ENCODE measurements around the gene SH3D21. TPM values are rescaled to one million over a fixed set of nuclear protein-coding genes. Genes with fewer than 3 reads are reported as not detected.

The SH3D21 gene
- polyA plus RNA-seq, 2 donors, result 3.9 to 15.6 TPM

GRCh38 chr1:36324353-36324703 lies 18.2 kb downstream of the SH3D21 start:
- 28 to 32% methylated on average over 9 of the region's 9 CpGs for WGBS, 2 donors
- no peaks in the 10 kb centered on the region for H3K9me3 ChIP-seq (ENCODE audit: control insufficient read depth in 2 of 2, insufficient read depth in 1 of 2, low read depth in 1 of 2, low read length in 1 of 2)
- H3K27me3 ChIP-seq (ENCODE audit: control insufficient read depth in 1 of 2, insufficient read depth in 2 of 2, low read length in 2 of 2), result no peaks in the 10 kb centered on the region
- peaks cover 8 to 27% of the 10 kb centered on the region in 2 donors for H3K4me1 ChIP-seq (ENCODE audit: control insufficient read depth in 2 of 2, insufficient read depth in 2 of 2, low read length in 1 of 2)
- H3K36me3 ChIP-seq (ENCODE audit: control insufficient read depth in 2 of 2, insufficient read depth in 2 of 2, low read length in 1 of 2), result peaks cover 0 to 1% of the 10 kb centered on the region in 2 donors
- H3K4me3 ChIP-seq (ENCODE audit: low read depth in 1 of 2, low read length in 2 of 2), result no peak overlapping the region
- peak overlapping the region in 1 of 2 donors; percentile 79 for H3K27ac ChIP-seq (ENCODE audit: low read depth in 2 of 2, low read length in 1 of 2)

GRCh38 chr1:36326499-36326898 lies 20.3 kb downstream of the SH3D21 start:
- Histone ChIP-seq H3K4me3 (ENCODE audit: low read depth in 1 of 2, low read length in 2 of 2) (no peak overlapping the region), H3K27me3 (ENCODE audit: control insufficient read depth in 1 of 2, insufficient read depth in 2 of 2, low read length in 2 of 2) (no peaks in the 10 kb centered on the region), H3K27ac (ENCODE audit: low read depth in 2 of 2, low read length in 1 of 2) (no peak overlapping the region), H3K9me3 (ENCODE audit: control insufficient read depth in 2 of 2, insufficient read depth in 1 of 2, low read depth in 1 of 2, low read length in 1 of 2) (no peaks in the 10 kb centered on the region), H3K36me3 (ENCODE audit: control insufficient read depth in 2 of 2, insufficient read depth in 2 of 2, low read length in 1 of 2) (peaks cover 0 to 1% of the 10 kb centered on the region in 2 donors), H3K4me1 (ENCODE audit: control insufficient read depth in 2 of 2, insufficient read depth in 2 of 2, low read length in 1 of 2) (peaks cover 5 to 20% of the 10 kb centered on the region in 2 donors)
- WGBS, 2 donors, result 46 to 52% methylated on average over 6 of the region's 6 CpGs

GRCh38 chr1:36327421-36328087 lies 21.4 kb downstream of the SH3D21 start:
- H3K4me3 ChIP-seq (ENCODE audit: low read depth in 1 of 2, low read length in 2 of 2), result no peak overlapping the region

GRCh38 chr1:36328088-36328480 lies 21.9 kb downstream of the SH3D21 start:
- H3K9me3 ChIP-seq (ENCODE audit: control insufficient read depth in 2 of 2, insufficient read depth in 1 of 2, low read depth in 1 of 2, low read length in 1 of 2), result no peaks in the 10 kb centered on the region
- H3K4me3 ChIP-seq (ENCODE audit: low read depth in 1 of 2, low read length in 2 of 2), result no peak overlapping the region
- no peaks in the 10 kb centered on the region for H3K27me3 ChIP-seq (ENCODE audit: control insufficient read depth in 1 of 2, insufficient read depth in 2 of 2, low read length in 2 of 2)
- no peak overlapping the region for H3K27ac ChIP-seq (ENCODE audit: low read depth in 2 of 2, low read length in 1 of 2)
- no peaks in the 10 kb centered on the region for H3K36me3 ChIP-seq (ENCODE audit: control insufficient read depth in 2 of 2, insufficient read depth in 2 of 2, low read length in 1 of 2)
- WGBS, 2 donors, result 84 to 90% methylated on average over 6 of the region's 6 CpGs
- H3K4me1 ChIP-seq (ENCODE audit: control insufficient read depth in 2 of 2, insufficient read depth in 2 of 2, low read length in 1 of 2), result peaks cover under 1 to 14% of the 10 kb centered on the region in 2 donors

More at GRCh38 chr1:36327421-36328087, 21.4 kb downstream of the SH3D21 start:
- no peaks in the 10 kb centered on the region for H3K9me3 ChIP-seq (ENCODE audit: control insufficient read depth in 2 of 2, insufficient read depth in 1 of 2, low read depth in 1 of 2, low read length in 1 of 2)
- no peak overlapping the region for H3K27ac ChIP-seq (ENCODE audit: low read depth in 2 of 2, low read length in 1 of 2)
- WGBS, 2 donors, result 75 to 81% methylated on average over 8 to 9 of the region's 9 CpGs
- no peaks in the 10 kb centered on the region for H3K36me3 ChIP-seq (ENCODE audit: control insufficient read depth in 2 of 2, insufficient read depth in 2 of 2, low read length in 1 of 2)
- H3K27me3 ChIP-seq (ENCODE audit: control insufficient read depth in 1 of 2, insufficient read depth in 2 of 2, low read length in 2 of 2), result no peaks in the 10 kb centered on the region
- H3K4me1 ChIP-seq (ENCODE audit: control insufficient read depth in 2 of 2, insufficient read depth in 2 of 2, low read length in 1 of 2), result peaks cover 4 to 17% of the 10 kb centered on the region in 2 donors

GRCh38 chr1:36328713-36329112 lies 22.5 kb downstream of the SH3D21 start:
- H3K9me3 ChIP-seq (ENCODE audit: control insufficient read depth in 2 of 2, insufficient read depth in 1 of 2, low read depth in 1 of 2, low read length in 1 of 2), result no peaks in the 10 kb centered on the region
- whole genome bisulfite sequencing, 2 donors, result 64 to 70% methylated on average over 6 of the region's 6 CpGs
- no peak overlapping the region for H3K4me3 ChIP-seq (ENCODE audit: low read depth in 1 of 2, low read length in 2 of 2)
- H3K27me3 ChIP-seq (ENCODE audit: control insufficient read depth in 1 of 2, insufficient read depth in 2 of 2, low read length in 2 of 2), result no peaks in the 10 kb centered on the region
- H3K4me1 ChIP-seq (ENCODE audit: control insufficient read depth in 2 of 2, insufficient read depth in 2 of 2, low read length in 1 of 2), result peaks cover 0 to 14% of the 10 kb centered on the region in 2 donors
- H3K27ac ChIP-seq (ENCODE audit: low read depth in 2 of 2, low read length in 1 of 2), result no peak overlapping the region
- no peaks in the 10 kb centered on the region for H3K36me3 ChIP-seq (ENCODE audit: control insufficient read depth in 2 of 2, insufficient read depth in 2 of 2, low read length in 1 of 2)

- 86 to 90% methylated on average over 9 of the region's 9 CpGs for WGBS, 2 donors
Observed at GRCh38 chr1:36329817-36330216, 23.6 kb downstream of the SH3D21 start.

GRCh38 chr1:36330940-36331339 lies 24.8 kb downstream of the SH3D21 start:
- 92% methylated on average over 15 of the region's 15 CpGs for WGBS, 2 donors

More at GRCh38 chr1:36329817-36330216, 23.6 kb downstream of the SH3D21 start:
- H3K27me3 ChIP-seq (ENCODE audit: control insufficient read depth in 1 of 2, insufficient read depth in 2 of 2, low read length in 2 of 2), result no peaks in the 10 kb centered on the region
- no peak overlapping the region for H3K27ac ChIP-seq (ENCODE audit: low read depth in 2 of 2, low read length in 1 of 2)
- no peaks in the 10 kb centered on the region for H3K9me3 ChIP-seq (ENCODE audit: control insufficient read depth in 2 of 2, insufficient read depth in 1 of 2, low read depth in 1 of 2, low read length in 1 of 2)
- H3K4me3 ChIP-seq (ENCODE audit: low read depth in 1 of 2, low read length in 2 of 2), result no peak overlapping the region
- H3K4me1 ChIP-seq (ENCODE audit: control insufficient read depth in 2 of 2, insufficient read depth in 2 of 2, low read length in 1 of 2), result peaks cover 0 to 6% of the 10 kb centered on the region in 2 donors
- no peaks in the 10 kb centered on the region for H3K36me3 ChIP-seq (ENCODE audit: control insufficient read depth in 2 of 2, insufficient read depth in 2 of 2, low read length in 1 of 2)

GRCh38 chr1:36337830-36338229 lies 31.7 kb downstream of the SH3D21 start:
- H3K4me3 ChIP-seq (ENCODE audit: low read depth in 1 of 2, low read length in 2 of 2), result no peak overlapping the region
- H3K36me3 ChIP-seq (ENCODE audit: control insufficient read depth in 2 of 2, insufficient read depth in 2 of 2, low read length in 1 of 2), result peaks cover 2 to 31% of the 10 kb centered on the region in 2 donors
- 74 to 88% methylated on average over 6 of the region's 6 CpGs for WGBS, 2 donors
- no peaks in the 10 kb centered on the region for H3K9me3 ChIP-seq (ENCODE audit: control insufficient read depth in 2 of 2, insufficient read depth in 1 of 2, low read depth in 1 of 2, low read length in 1 of 2)
- H3K27ac ChIP-seq (ENCODE audit: low read depth in 2 of 2, low read length in 1 of 2), result no peak overlapping the region
- H3K4me1 ChIP-seq (ENCODE audit: control insufficient read depth in 2 of 2, insufficient read depth in 2 of 2, low read length in 1 of 2), result peaks cover 0 to 2% of the 10 kb centered on the region in 2 donors
- H3K27me3 ChIP-seq (ENCODE audit: control insufficient read depth in 1 of 2, insufficient read depth in 2 of 2, low read length in 2 of 2), result no peaks in the 10 kb centered on the region

More at GRCh38 chr1:36330940-36331339, 24.8 kb downstream of the SH3D21 start:
- no peaks in the 10 kb centered on the region for H3K9me3 ChIP-seq (ENCODE audit: control insufficient read depth in 2 of 2, insufficient read depth in 1 of 2, low read depth in 1 of 2, low read length in 1 of 2)
- no peak overlapping the region for H3K27ac ChIP-seq (ENCODE audit: low read depth in 2 of 2, low read length in 1 of 2)
- H3K4me1 ChIP-seq (ENCODE audit: control insufficient read depth in 2 of 2, insufficient read depth in 2 of 2, low read length in 1 of 2), result peaks cover 0 to 6% of the 10 kb centered on the region in 2 donors
- H3K36me3 ChIP-seq (ENCODE audit: control insufficient read depth in 2 of 2, insufficient read depth in 2 of 2, low read length in 1 of 2), result no peaks in the 10 kb centered on the region
- no peaks in the 10 kb centered on the region for H3K27me3 ChIP-seq (ENCODE audit: control insufficient read depth in 1 of 2, insufficient read depth in 2 of 2, low read length in 2 of 2)
- H3K4me3 ChIP-seq (ENCODE audit: low read depth in 1 of 2, low read length in 2 of 2), result no peak overlapping the region

GRCh38 chr1:36339215-36339614 lies 33.0 kb downstream of the SH3D21 start:
- Histone ChIP-seq H3K4me1 (ENCODE audit: control insufficient read depth in 2 of 2, insufficient read depth in 2 of 2, low read length in 1 of 2) (peaks cover 3 to 4% of the 10 kb centered on the region in 2 donors), H3K4me3 (ENCODE audit: low read depth in 1 of 2, low read length in 2 of 2) (no peak overlapping the region), H3K27me3 (ENCODE audit: control insufficient read depth in 1 of 2, insufficient read depth in 2 of 2, low read length in 2 of 2) (no peaks in the 10 kb centered on the region), H3K36me3 (ENCODE audit: control insufficient read depth in 2 of 2, insufficient read depth in 2 of 2, low read length in 1 of 2) (peaks cover 2 to 40% of the 10 kb centered on the region in 2 donors), H3K27ac (ENCODE audit: low read depth in 2 of 2, low read length in 1 of 2) (no peak overlapping the region), H3K9me3 (ENCODE audit: control insufficient read depth in 2 of 2, insufficient read depth in 1 of 2, low read depth in 1 of 2, low read length in 1 of 2) (no peaks in the 10 kb centered on the region)
- 76 to 85% methylated on average over 7 of the region's 7 CpGs for WGBS, 2 donors

GRCh38 chr1:36339615-36340014 lies 33.4 kb downstream of the SH3D21 start:
- Histone ChIP-seq H3K4me1 (ENCODE audit: control insufficient read depth in 2 of 2, insufficient read depth in 2 of 2, low read length in 1 of 2) (peaks cover 3 to 4% of the 10 kb centered on the region in 2 donors), H3K36me3 (ENCODE audit: control insufficient read depth in 2 of 2, insufficient read depth in 2 of 2, low read length in 1 of 2) (peaks cover 2 to 44% of the 10 kb centered on the region in 2 donors), H3K27ac (ENCODE audit: low read depth in 2 of 2, low read length in 1 of 2) (no peak overlapping the region), H3K9me3 (ENCODE audit: control insufficient read depth in 2 of 2, insufficient read depth in 1 of 2, low read depth in 1 of 2, low read length in 1 of 2) (no peaks in the 10 kb centered on the region), H3K4me3 (ENCODE audit: low read depth in 1 of 2, low read length in 2 of 2) (no peak overlapping the region), H3K27me3 (ENCODE audit: control insufficient read depth in 1 of 2, insufficient read depth in 2 of 2, low read length in 2 of 2) (no peaks in the 10 kb centered on the region)
- WGBS, 2 donors, result 88% methylated on average over 9 of the region's 9 CpGs
